Gastroesophageal sphincter (tissue), 4 donors: ENCODE measurements around the gene KCNK5. TPM values are rescaled to one million over a fixed set of nuclear protein-coding genes. Genes with fewer than 3 reads are reported as not detected.

Experiments used
- ATAC-seq: fragments of 150-250 bp; one replicate; pipeline ENCODE4 v1.9.1; 2016; ENCODE audit warnings: mild to moderate bottlenecking, moderate library complexity
- H3K27ac ChIP-seq, 4 donors: fragments of 200-600 bp; sonication (generic) in 3 of 4; 1 replicate in 3 of 4; 2 replicates in 1 of 4; pipeline ENCODE4 v1.5.1; 2016 to 2019
- H3K27me3 ChIP-seq: fragments of 200-600 bp; sonication (generic); one replicate; pipeline ENCODE4 v1.5.1; 2019
- H3K36me3 ChIP-seq, 2 donors: fragments of 200-600 bp; sonication (generic); one replicate each; pipeline ENCODE4 v1.5.1; 2019; ENCODE audit warnings: control low read depth in 1 of 2
- H3K4me1 ChIP-seq, 3 donors: fragments of 200-600 bp; sonication (generic); 1 replicate in 2 of 3; 2 replicates in 1 of 3; pipeline ENCODE4 v1.5.1; 2016 to 2019; ENCODE audit warnings: control low read depth in 2 of 3
- H3K4me3 ChIP-seq, 2 donors: fragments of 200-600 bp; sonication (generic); one replicate each; pipeline ENCODE4 v1.5.1; 2019; ENCODE audit warnings: mild to moderate bottlenecking in 1 of 2, moderate library complexity in 1 of 2
- H3K9me3 ChIP-seq, 3 donors: fragments of 200-600 bp; sonication (generic); one replicate each; pipeline ENCODE4 v1.5.1; 2017 to 2019; ENCODE audit warnings: control low read depth in 2 of 3
- CTCF ChIP-seq, 4 experiments: fragments of 200-600 bp in 2 of 4; fragments of 450-650 bp in 2 of 4; sonication (generic) in 1 of 4; IDR thresholded peaks; one replicate each; pipeline ENCODE4 v1.5.1; 2017 to 2019; ENCODE audit warnings: antibody characterized with exemption in 4 of 4, mild to moderate bottlenecking in 2 of 4, moderate library complexity in 2 of 4
- EP300 ChIP-seq: sonication (generic); formaldehyde crosslinking; IDR thresholded peaks from one replicate; pipeline ENCODE4 v1.6.1; 2017; ENCODE audit warnings: antibody characterized with exemption, mild to moderate bottlenecking
- POLR2A ChIP-seq, 2 donors: fragments of 450-650 bp; IDR thresholded peaks; one replicate each; pipeline ENCODE4 v1.6.1; 2017; ENCODE audit warnings: antibody characterized with exemption in 2 of 2, mild to moderate bottlenecking in 2 of 2, moderate library complexity in 1 of 2
- POLR2AphosphoS5 ChIP-seq: sonication (generic); formaldehyde crosslinking; IDR thresholded peaks from one replicate; pipeline ENCODE4 v1.6.1; 2017; ENCODE audit warnings: antibody characterized with exemption
- WGBS, 2 donors: methylation state at CpG; one replicate each; pipeline ENCODE4 v1.1.5; 2018; ENCODE audit warnings: low coverage in 1 of 2; 5-methylcytosine and 5-hydroxymethylcytosine counted together
- total RNA-seq, 4 donors: library from RNA; depleted of rRNA; stranded (reverse); fragments of >200 nt; gene quantifications; one replicate each; pipeline ENCODE4 v1.1.0, GENCODE V29; 2016

The KCNK5 gene
- total RNA-seq, 4 donors from 2014 or later, result 7.3 to 11.5 (median 8.0) TPM

GRCh38 chr6:39218868-39219567 is 10.3 kb downstream of the KCNK5 start:
- no peak for TF ChIP-seq EP300
- no peak for TF ChIP-seq CTCF (IDR thresholded peaks at IDR 0.05)
- no peak for TF ChIP-seq POLR2A (IDR thresholded peaks at IDR 0.05)
- no peak for TF ChIP-seq POLR2AphosphoS5
- H3K27ac ChIP-seq, result no peak overlapping the region

GRCh38 chr6:39217177-39217864 is 12.0 kb downstream of the KCNK5 start:
- ATAC-seq, result no peak
- Histone ChIP-seq H3K27ac (peak overlapping the region in 1 of 4 donors; percentile 3), H3K27me3 (peaks cover 11% of the 10 kb centered on the region), H3K9me3 (no peaks in the 10 kb centered on the region), H3K4me1 (peaks cover 0 to 19% (median 0%) of the 10 kb centered on the region in 3 donors), H3K36me3 (no peaks in the 10 kb centered on the region), H3K4me3 (no peak overlapping the region)
- WGBS, 2 donors, result 45 to 51% methylated on average over 5 of the region's 11 CpGs
- TF ChIP-seq POLR2AphosphoS5 (no peak), EP300 (no peak), POLR2A (IDR thresholded peaks at IDR 0.05) (no peak), CTCF (IDR thresholded peaks at IDR 0.05) (no peak)

More at GRCh38 chr6:39218868-39219567, 10.3 kb downstream of the KCNK5 start:
- Histone ChIP-seq H3K4me1 (peaks cover 0 to 19% (median 0%) of the 10 kb centered on the region in 3 donors), H3K9me3 (no peaks in the 10 kb centered on the region), H3K4me3 (no peak overlapping the region), H3K36me3 (no peaks in the 10 kb centered on the region), H3K27me3 (peaks cover 8% of the 10 kb centered on the region)
- ATAC-seq, result no peak
- 47 to 100% methylated on average over 1 to 4 of the region's 5 CpGs for WGBS, 2 donors

- whole genome bisulfite sequencing, 2 donors, result 82 to 88% methylated on average over 9 of the region's 10 CpGs
- Histone ChIP-seq H3K4me1 (peaks cover 0 to 19% (median 0%) of the 10 kb centered on the region in 3 donors), H3K36me3 (no peaks in the 10 kb centered on the region), H3K27me3 (peaks cover 11% of the 10 kb centered on the region), H3K27ac (no peak overlapping the region), H3K9me3 (no peaks in the 10 kb centered on the region), H3K4me3 (no peak overlapping the region)
- peak; percentile 25 for ATAC-seq
- TF ChIP-seq POLR2AphosphoS5 (no peak), EP300 (no peak), CTCF (IDR thresholded peaks at IDR 0.05) (no peak), POLR2A (IDR thresholded peaks at IDR 0.05) (no peak)
Measured at GRCh38 chr6:39215640-39216158, 13.6 kb downstream of the KCNK5 start.

GRCh38 chr6:39214846-39215639 is 14.2 kb downstream of the KCNK5 start:
- 50 to 69% methylated on average over 2 of the region's 10 CpGs for WGBS, 2 donors
- peaks cover 0 to 19% (median 0%) of the 10 kb centered on the region in 3 donors for H3K4me1 ChIP-seq
- H3K27me3 ChIP-seq, result peaks cover 11% of the 10 kb centered on the region
- no peak overlapping the region for H3K27ac ChIP-seq
- no peaks in the 10 kb centered on the region for H3K36me3 ChIP-seq
- ATAC-seq, result no peak
- no peak overlapping the region for H3K4me3 ChIP-seq
- no peak for TF ChIP-seq POLR2AphosphoS5
- TF ChIP-seq CTCF (IDR thresholded peaks at IDR 0.05), result no peak
- no peak for TF ChIP-seq POLR2A (IDR thresholded peaks at IDR 0.05)
- no peak for TF ChIP-seq EP300
- no peaks in the 10 kb centered on the region for H3K9me3 ChIP-seq
